ENCODE results near the gene ACSL6. TPM values are rescaled to one million over a fixed set of nuclear protein-coding genes. Genes with fewer than 3 reads are reported as not detected.
"Not testable (repeated sequence)": the region's sequence is repeated elsewhere in the genome, so short reads cannot be mapped to it uniquely, and the experiment has no call there.

The ACSL6 gene
- total and polyA plus RNA-seq, 10 of the 15 experiments (the other 5 are each of a cell fraction or from before 2014, with no cell fraction given) = 0.06 to 0.53 TPM; not detected in 8

GRCh38 chr5:131906668-131907067 lies 104.8 kb downstream of the ACSL6 start:
- Histone ChIP-seq H3K79me2 (ENCODE audit: control insufficient read depth, insufficient read depth, low read length) (no peaks in the 10 kb centered on the region), H3K4me3 (no peak overlapping the region), H4K20me1 (ENCODE audit: control insufficient read depth, insufficient read depth) (no peaks in the 10 kb centered on the region), H3K4me2 (ENCODE audit: control insufficient read depth, insufficient read depth) (no peak overlapping the region), H3K27ac (ENCODE audit: control insufficient read depth, insufficient read depth) (no peak overlapping the region), H3K36me3 (ENCODE audit: control insufficient read depth in 2 of 2, insufficient read depth in 2 of 2, low read length in 1 of 2) (no peaks in the 10 kb centered on the region), H3K9me3 (replicated peaks; ENCODE audit: control insufficient read depth, insufficient read depth, low read length) (no peaks in the 10 kb centered on the region), H3K4me1 (ENCODE audit: control insufficient read depth, insufficient read depth, low read length) (no peaks in the 10 kb centered on the region), H2AFZ (ENCODE audit: control insufficient read depth, low read depth, low read length) (no peak overlapping the region), H3K27me3 (replicated peaks in 1 of 2; ENCODE audit: control insufficient read depth in 2 of 2, insufficient read depth in 2 of 2, low read length in 1 of 2) (peaks cover 0 to 2% of the 10 kb centered on the region in 2 experiments; a peak in 1 of 4 replicates), H3K9ac (ENCODE audit: control insufficient read depth, insufficient read depth, low read length) (no peak overlapping the region)
- DNase-seq (ENCODE audit: low read depth, low spot score) (no peak), ATAC-seq (no peak), FAIRE-seq (no peak)
- WGBS (ENCODE audit: insufficient coverage, insufficient replicate concordance, low lambda C conversion rate, missing lambda C conversion rate) = 14% methylated on average over 2 of the region's 2 CpGs
- ChIA-PET CTCF (no interaction called here), SMC1A (ENCODE audit: uncharacterized antibody, unreplicated experiment) (no interaction called here), POLR2A (no interaction called here), RAD21 (ENCODE audit: unreplicated experiment) (no interaction called here)
- in situ Hi-C loops (cut with MboI) = no loop called here
- no peak for TF ChIP-seq FOXK2 (IDR thresholded peaks at IDR 0.05)
- TF ChIP-seq RFX5 (IDR thresholded peaks at IDR 0.05; ENCODE audit: low read depth, low read length) = no peak
- TF ChIP-seq POU2F2 (IDR thresholded peaks at IDR 0.05; ENCODE audit: borderline replicate concordance, low read depth, low read length) = no peak
- no peak for TF ChIP-seq SREBF2 (IDR thresholded peaks at IDR 0.05; ENCODE audit: low read length)
- no peak for TF ChIP-seq NFYA (IDR thresholded peaks at IDR 0.05; ENCODE audit: borderline replicate concordance, low read depth, low read length)
- TF ChIP-seq ZZZ3 (IDR thresholded peaks at IDR 0.05; ENCODE audit: control insufficient read depth, insufficient read length, low read depth) = no peak
- TF ChIP-seq GATAD2B (conservative IDR thresholded peaks at IDR 0.05; ENCODE audit: low read depth) = no peak
- no peak for TF ChIP-seq HSF1 (IDR thresholded peaks at IDR 0.05; ENCODE audit: low read depth, low read length)
- TF ChIP-seq SPI1 (IDR thresholded peaks at IDR 0.05; ENCODE audit: borderline replicate concordance, insufficient read depth, low read depth, low read length) = no peak
- TF ChIP-seq KLF5 (IDR thresholded peaks at IDR 0.05; ENCODE audit: partially characterized antibody) = no peak
- no peak for TF ChIP-seq RCOR1 (conservative IDR thresholded peaks at IDR 0.05; ENCODE audit: low read depth, low read length)
- no peak for TF ChIP-seq CHD2 (IDR thresholded peaks at IDR 0.05; ENCODE audit: borderline replicate concordance, low read depth, low read length)
- no peak for TF ChIP-seq TCF12 (IDR thresholded peaks at IDR 0.05; ENCODE audit: low read depth, low read length)
- TF ChIP-seq LARP7 (IDR thresholded peaks at IDR 0.05) = no peak
- no peak for TF ChIP-seq WRNIP1 (IDR thresholded peaks at IDR 0.05; ENCODE audit: borderline replicate concordance, low read depth, low read length)
- TF ChIP-seq PAX5 (IDR thresholded peaks at IDR 0.05; ENCODE audit: borderline replicate concordance, low read depth, low read length) = no peak
- TF ChIP-seq SMARCA5 (IDR thresholded peaks at IDR 0.05) = no peak
- no peak for TF ChIP-seq PAX8 (IDR thresholded peaks at IDR 0.05)
- intact Hi-C loops (cut with micrococcal nuclease; ENCODE audit: unreplicated experiment) = no loop called here
- no TSS peak for BruUV-seq (replicated peaks)

DNA sequence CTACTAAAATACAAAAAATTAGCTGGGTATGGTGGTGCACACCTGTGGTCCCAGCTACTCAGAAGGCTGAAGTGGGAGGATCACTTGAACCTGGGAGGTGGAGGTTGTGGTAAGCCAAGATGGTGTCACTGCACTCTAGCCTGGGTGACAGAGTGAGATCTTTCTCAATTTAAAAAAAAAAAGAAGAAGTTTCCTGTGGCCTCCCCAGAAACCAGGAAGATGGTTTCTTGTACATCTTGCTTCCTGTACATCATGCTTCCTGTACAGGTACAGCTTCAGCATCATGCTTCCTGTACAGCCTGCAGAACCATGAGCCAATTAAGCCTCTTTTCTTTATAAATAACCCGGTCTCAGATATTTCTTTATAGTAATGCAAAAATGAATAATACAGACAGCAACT lies 109.2 kb downstream of the ACSL6 start:
- H3K9me3 ChIP-seq (replicated peaks; ENCODE audit: control insufficient read depth, insufficient read depth, low read length); CTCF ChIA-PET; H4K20me1 ChIP-seq (ENCODE audit: control insufficient read depth, insufficient read depth); in situ Hi-C loops (cut with MboI); BruUV-seq (replicated peaks); ATAC-seq; FAIRE-seq; H2AFZ ChIP-seq (ENCODE audit: control insufficient read depth, low read depth, low read length); H3K79me2 ChIP-seq (ENCODE audit: control insufficient read depth, insufficient read depth, low read length); H3K27ac ChIP-seq (ENCODE audit: control insufficient read depth, insufficient read depth); H3K4me3 ChIP-seq; DNase-seq (ENCODE audit: low read depth, low spot score); RAD21 ChIA-PET (ENCODE audit: unreplicated experiment); H3K9ac ChIP-seq (ENCODE audit: control insufficient read depth, insufficient read depth, low read length); H3K4me2 ChIP-seq (ENCODE audit: control insufficient read depth, insufficient read depth); POLR2A ChIA-PET; intact Hi-C loops (cut with micrococcal nuclease; ENCODE audit: unreplicated experiment); H3K36me3 ChIP-seq (ENCODE audit: control insufficient read depth in 2 of 2, insufficient read depth in 2 of 2, low read length in 1 of 2); SMC1A ChIA-PET (ENCODE audit: uncharacterized antibody, unreplicated experiment); H3K27me3 ChIP-seq (replicated peaks in 1 of 2; ENCODE audit: control insufficient read depth in 2 of 2, insufficient read depth in 2 of 2, low read length in 1 of 2); H3K4me1 ChIP-seq (ENCODE audit: control insufficient read depth, insufficient read depth, low read length): not testable (repeated sequence)
- WGBS (ENCODE audit: insufficient coverage, insufficient replicate concordance, low lambda C conversion rate, missing lambda C conversion rate) = 0% methylated on average over 1 of the region's 1 CpG
